Measurements from ENCODE around the gene FAM13C.

FAM13C gene

GRCh38 chr10:59342000-59342399, 20.3 kb downstream of the FAM13C start:
- H3K9ac ChIP-seq (ENCODE audit: low read length), result no peak overlapping the region
- no peak overlapping the region for H3K23ac ChIP-seq (ENCODE audit: low read length)
- WGBS (ENCODE audit: extremely low coverage, insufficient coverage, low lambda C conversion rate), result no CpG with 5 or more reads among the region's 1 CpG
- H3K4ac ChIP-seq (ENCODE audit: low read depth, low read length), result no peak overlapping the region
- no peak overlapping the region for H3K56ac ChIP-seq (ENCODE audit: low read length)
- no peaks in the 10 kb centered on the region for H3K4me1 ChIP-seq (ENCODE audit: control insufficient read depth, low read depth, low read length)
- no peak overlapping the region for H4K5ac ChIP-seq (ENCODE audit: low read length)
- no peaks in the 10 kb centered on the region for H3K79me1 ChIP-seq (ENCODE audit: low read length)
- no peak overlapping the region for H3K4me3 ChIP-seq (ENCODE audit: low read length)
- H2AK5ac ChIP-seq (ENCODE audit: low read length), result no peak overlapping the region
- no peak overlapping the region for H3K27ac ChIP-seq (ENCODE audit: low read depth, low read length)
- no peak overlapping the region for H2BK5ac ChIP-seq (ENCODE audit: low read length)
- H4K8ac ChIP-seq (ENCODE audit: low read depth, low read length), result no peak overlapping the region
- H3K27me3 ChIP-seq (ENCODE audit: insufficient read depth, low read length, poor library complexity), result no peaks in the 10 kb centered on the region
- H3K36me3 ChIP-seq (ENCODE audit: control insufficient read depth, insufficient read depth, low read length), result no peaks in the 10 kb centered on the region
- no peak overlapping the region for H2BK120ac ChIP-seq (ENCODE audit: low read depth, low read length)
- no peak for DNase-seq
- H3K18ac ChIP-seq (ENCODE audit: low read length), result no peak overlapping the region
- no peaks in the 10 kb centered on the region for H3K79me2 ChIP-seq (ENCODE audit: control insufficient read depth, insufficient read depth, low read length)
- H2BK15ac ChIP-seq (replicated peaks; ENCODE audit: low read depth), result no peak overlapping the region
- H3K4me2 ChIP-seq (ENCODE audit: low read length), result no peak overlapping the region

GRCh38 chr10:59340285-59340684, 22.1 kb downstream of the FAM13C start:
- H3K4me3 ChIP-seq (ENCODE audit: low read length), result no peak overlapping the region
- no peak overlapping the region for H2BK120ac ChIP-seq (ENCODE audit: low read depth, low read length)
- no peaks in the 10 kb centered on the region for H3K79me1 ChIP-seq (ENCODE audit: low read length)
- H3K4ac ChIP-seq (ENCODE audit: low read depth, low read length), result no peak overlapping the region
- H2AK5ac ChIP-seq (ENCODE audit: low read length), result no peak overlapping the region
- H4K5ac ChIP-seq (ENCODE audit: low read length), result no peak overlapping the region
- DNase-seq, result no peak
- H3K4me1 ChIP-seq (ENCODE audit: control insufficient read depth, low read depth, low read length), result no peaks in the 10 kb centered on the region
- no peak overlapping the region for H2BK5ac ChIP-seq (ENCODE audit: low read length)
- H3K36me3 ChIP-seq (ENCODE audit: control insufficient read depth, insufficient read depth, low read length), result no peaks in the 10 kb centered on the region
- H3K27ac ChIP-seq (ENCODE audit: low read depth, low read length), result no peak overlapping the region
- H3K9ac ChIP-seq (ENCODE audit: low read length), result no peak overlapping the region
- H3K56ac ChIP-seq (ENCODE audit: low read length), result no peak overlapping the region
- H2BK15ac ChIP-seq (replicated peaks; ENCODE audit: low read depth), result no peak overlapping the region
- H3K4me2 ChIP-seq (ENCODE audit: low read length), result no peak overlapping the region
- H3K23ac ChIP-seq (ENCODE audit: low read length), result no peak overlapping the region
- no peaks in the 10 kb centered on the region for H3K79me2 ChIP-seq (ENCODE audit: control insufficient read depth, insufficient read depth, low read length)
- H3K27me3 ChIP-seq (ENCODE audit: insufficient read depth, low read length, poor library complexity), result no peaks in the 10 kb centered on the region
- WGBS (ENCODE audit: extremely low coverage, insufficient coverage, low lambda C conversion rate), result no CpG with 5 or more reads among the region's 1 CpG
- no peak overlapping the region for H4K8ac ChIP-seq (ENCODE audit: low read depth, low read length)
- H3K18ac ChIP-seq (ENCODE audit: low read length), result no peak overlapping the region

- Histone ChIP-seq H3K9ac (ENCODE audit: low read length) (no peak overlapping the region), H3K27ac (ENCODE audit: low read depth, low read length) (no peak overlapping the region), H3K18ac (ENCODE audit: low read length) (no peak overlapping the region), H2BK120ac (ENCODE audit: low read depth, low read length) (no peak overlapping the region), H3K4me3 (ENCODE audit: low read length) (no peak overlapping the region), H3K79me1 (ENCODE audit: low read length) (no peaks in the 10 kb centered on the region), H3K27me3 (ENCODE audit: insufficient read depth, low read length, poor library complexity) (no peaks in the 10 kb centered on the region), H3K79me2 (ENCODE audit: control insufficient read depth, insufficient read depth, low read length) (no peaks in the 10 kb centered on the region), H3K56ac (ENCODE audit: low read length) (no peak overlapping the region), H2AK5ac (ENCODE audit: low read length) (no peak overlapping the region), H3K4me1 (ENCODE audit: control insufficient read depth, low read depth, low read length) (no peaks in the 10 kb centered on the region), H2BK15ac (replicated peaks; ENCODE audit: low read depth) (no peak overlapping the region), H3K36me3 (ENCODE audit: control insufficient read depth, insufficient read depth, low read length) (no peaks in the 10 kb centered on the region), H4K5ac (ENCODE audit: low read length) (no peak overlapping the region), H3K4me2 (ENCODE audit: low read length) (no peak overlapping the region), H3K23ac (ENCODE audit: low read length) (no peak overlapping the region), H3K4ac (ENCODE audit: low read depth, low read length) (no peak overlapping the region), H2BK5ac (ENCODE audit: low read length) (no peak overlapping the region), H4K8ac (ENCODE audit: low read depth, low read length) (no peak overlapping the region)
- no CpG with 5 or more reads among the region's 1 CpG for WGBS (ENCODE audit: extremely low coverage, insufficient coverage, low lambda C conversion rate)
- DNase-seq, result no peak
These were observed 23.0 kb downstream of the FAM13C start for GRCh38 chr10:59339351-59339750.

GRCh38 chr10:59337201-59337652, 25.1 kb downstream of the FAM13C start:
- H4K8ac ChIP-seq (ENCODE audit: low read depth, low read length), result no peak overlapping the region

GRCh38 chr10:59336632-59337031, 25.7 kb downstream of the FAM13C start:
- no peaks in the 10 kb centered on the region for H3K79me2 ChIP-seq (ENCODE audit: control insufficient read depth, insufficient read depth, low read length)
- H4K5ac ChIP-seq (ENCODE audit: low read length), result no peak overlapping the region
- no peaks in the 10 kb centered on the region for H3K36me3 ChIP-seq (ENCODE audit: control insufficient read depth, insufficient read depth, low read length)
- DNase-seq, result no peak
- H2AK5ac ChIP-seq (ENCODE audit: low read length), result no peak overlapping the region
- WGBS (ENCODE audit: extremely low coverage, insufficient coverage, low lambda C conversion rate), result no CpG with 5 or more reads among the region's 2 CpGs
- no peak overlapping the region for H3K9ac ChIP-seq (ENCODE audit: low read length)
- no peak overlapping the region for H2BK120ac ChIP-seq (ENCODE audit: low read depth, low read length)
- H3K27ac ChIP-seq (ENCODE audit: low read depth, low read length), result no peak overlapping the region
- H3K4ac ChIP-seq (ENCODE audit: low read depth, low read length), result no peak overlapping the region
- H3K56ac ChIP-seq (ENCODE audit: low read length), result no peak overlapping the region
- H3K79me1 ChIP-seq (ENCODE audit: low read length), result no peaks in the 10 kb centered on the region
- no peak overlapping the region for H3K4me2 ChIP-seq (ENCODE audit: low read length)
- H3K23ac ChIP-seq (ENCODE audit: low read length), result no peak overlapping the region
- no peak overlapping the region for H3K18ac ChIP-seq (ENCODE audit: low read length)
- H4K8ac ChIP-seq (ENCODE audit: low read depth, low read length), result no peak overlapping the region
- no peaks in the 10 kb centered on the region for H3K27me3 ChIP-seq (ENCODE audit: insufficient read depth, low read length, poor library complexity)
- H2BK5ac ChIP-seq (ENCODE audit: low read length), result no peak overlapping the region
- no peak overlapping the region for H3K4me3 ChIP-seq (ENCODE audit: low read length)
- no peak overlapping the region for H2BK15ac ChIP-seq (replicated peaks; ENCODE audit: low read depth)
- no peaks in the 10 kb centered on the region for H3K4me1 ChIP-seq (ENCODE audit: control insufficient read depth, low read depth, low read length)

More at GRCh38 chr10:59337201-59337652, 25.1 kb downstream of the FAM13C start:
- Histone ChIP-seq H3K79me2 (ENCODE audit: control insufficient read depth, insufficient read depth, low read length) (no peaks in the 10 kb centered on the region), H3K79me1 (ENCODE audit: low read length) (no peaks in the 10 kb centered on the region), H4K5ac (ENCODE audit: low read length) (no peak overlapping the region), H3K4me3 (ENCODE audit: low read length) (no peak overlapping the region), H3K4me2 (ENCODE audit: low read length) (no peak overlapping the region), H3K56ac (ENCODE audit: low read length) (no peak overlapping the region), H3K9ac (ENCODE audit: low read length) (no peak overlapping the region), H3K36me3 (ENCODE audit: control insufficient read depth, insufficient read depth, low read length) (no peaks in the 10 kb centered on the region), H2AK5ac (ENCODE audit: low read length) (no peak overlapping the region), H3K4me1 (ENCODE audit: control insufficient read depth, low read depth, low read length) (no peaks in the 10 kb centered on the region), H3K18ac (ENCODE audit: low read length) (no peak overlapping the region), H2BK120ac (ENCODE audit: low read depth, low read length) (no peak overlapping the region), H2BK15ac (replicated peaks; ENCODE audit: low read depth) (no peak overlapping the region), H3K23ac (ENCODE audit: low read length) (no peak overlapping the region), H2BK5ac (ENCODE audit: low read length) (no peak overlapping the region), H3K4ac (ENCODE audit: low read depth, low read length) (no peak overlapping the region), H3K27me3 (ENCODE audit: insufficient read depth, low read length, poor library complexity) (no peaks in the 10 kb centered on the region), H3K27ac (ENCODE audit: low read depth, low read length) (no peak overlapping the region)
- no peak for DNase-seq

GRCh38 chr10:59335497-59335896, 26.9 kb downstream of the FAM13C start:
- Histone ChIP-seq H4K8ac (ENCODE audit: low read depth, low read length) (no peak overlapping the region), H2BK15ac (replicated peaks; ENCODE audit: low read depth) (no peak overlapping the region), H3K4ac (ENCODE audit: low read depth, low read length) (no peak overlapping the region), H4K5ac (ENCODE audit: low read length) (no peak overlapping the region), H3K18ac (ENCODE audit: low read length) (no peak overlapping the region), H2BK120ac (ENCODE audit: low read depth, low read length) (no peak overlapping the region), H3K79me1 (ENCODE audit: low read length) (no peaks in the 10 kb centered on the region), H3K4me3 (ENCODE audit: low read length) (no peak overlapping the region), H2BK5ac (ENCODE audit: low read length) (no peak overlapping the region), H3K9ac (ENCODE audit: low read length) (no peak overlapping the region), H3K4me1 (ENCODE audit: control insufficient read depth, low read depth, low read length) (no peaks in the 10 kb centered on the region), H3K4me2 (ENCODE audit: low read length) (no peak overlapping the region), H3K27ac (ENCODE audit: low read depth, low read length) (no peak overlapping the region), H3K23ac (ENCODE audit: low read length) (no peak overlapping the region), H2AK5ac (ENCODE audit: low read length) (no peak overlapping the region), H3K79me2 (ENCODE audit: control insufficient read depth, insufficient read depth, low read length) (no peaks in the 10 kb centered on the region), H3K36me3 (ENCODE audit: control insufficient read depth, insufficient read depth, low read length) (no peaks in the 10 kb centered on the region), H3K27me3 (ENCODE audit: insufficient read depth, low read length, poor library complexity) (no peaks in the 10 kb centered on the region), H3K56ac (ENCODE audit: low read length) (no peak overlapping the region)
- WGBS (ENCODE audit: extremely low coverage, insufficient coverage, low lambda C conversion rate), result no CpG with 5 or more reads among the region's 2 CpGs
- DNase-seq, result no peak
